Inferior parietal cortex (tissue), 1 donor: ENCODE results near the gene DCTN2.

Experiments used
- DNase-seq: peaks from one replicate; pipeline ENCODE4 v3.0.0-alpha.2; 2016; ENCODE audit errors: extremely low spot score

Gene DCTN2

GRCh38 chr12:57550641-57551549 is 3.9 kb upstream of the DCTN2 start:
- no peak for DNase-seq

- DNase-seq = peak; percentile 64
Measured at GRCh38 chr12:57549909-57550640, 3.1 kb upstream of the DCTN2 start, which contains the start of gene KIF5A. TSS of gene KIF5A (plus strand) at chr12:57550044. CDS start at chr12:57550272, 228 bp downstream.

- DNase-seq = no peak
Measured at GRCh38 chr12:57549203-57549908, 2.4 kb upstream of the DCTN2 start.

- no peak for DNase-seq
Measured at GRCh38 chr12:57548488-57548887, 1.5 kb upstream of the DCTN2 start.

- no peak for DNase-seq
Measured at GRCh38 chr12:57548013-57548315, 972 bp upstream of the DCTN2 start.

- DNase-seq = peak; percentile 97
Measured at GRCh38 chr12:57547288-57548012, 458 bp upstream of the DCTN2 start.

- no peak for DNase-seq
Measured at GRCh38 chr12:57545809-57546437, 1.1 kb downstream of the DCTN2 start.

GRCh38 chr12:57543581-57543980 is 3.4 kb downstream of the DCTN2 start:
- DNase-seq = peak; percentile 31

- no peak for DNase-seq
Measured at GRCh38 chr12:57541717-57542116, 5.3 kb downstream of the DCTN2 start.

GRCh38 chr12:57541001-57541400 is 6.0 kb downstream of the DCTN2 start:
- DNase-seq = no peak

- DNase-seq = peak; percentile 17
Measured at GRCh38 chr12:57539134-57539768, 7.7 kb downstream of the DCTN2 start.

- DNase-seq = no peak
Measured at GRCh38 chr12:57536597-57536942, 10.4 kb downstream of the DCTN2 start.

GRCh38 chr12:57535764-57536596 is 11.0 kb downstream of the DCTN2 start:
- DNase-seq = no peak

GRCh38 chr12:57534991-57535543 is 11.9 kb downstream of the DCTN2 start:
- no peak for DNase-seq

GRCh38 chr12:57534250-57534649 is 12.7 kb downstream of the DCTN2 start:
- no peak for DNase-seq

- no peak for DNase-seq
Measured at GRCh38 chr12:57533108-57533507, 13.9 kb downstream of the DCTN2 start.

- no peak for DNase-seq
Measured at GRCh38 chr12:57531836-57532235, 15.2 kb downstream of the DCTN2 start.

GRCh38 chr12:57530396-57531142 is 16.4 kb downstream of the DCTN2 start:
- no peak for DNase-seq

- no peak for DNase-seq
Measured at GRCh38 chr12:57529831-57530230, 17.2 kb downstream of the DCTN2 start.
